H9 (cell line): Measurements from ENCODE around the gene ATG9B. TPM values are rescaled to one million over a fixed set of nuclear protein-coding genes. Genes with fewer than 3 reads are reported as not detected.

Experiments used
- DNase-seq: peaks from one replicate; pipeline ENCODE4 v3.0.0-alpha.2; 2017
- H2AFZ ChIP-seq: one replicate; pipeline ENCODE4 v1.6.1; 2013; ENCODE audit warnings: mild to moderate bottlenecking, low read length, control low read depth, moderate library complexity
- H2AK5ac ChIP-seq: 2 replicates; pipeline ENCODE4 v1.6.1; 2013; ENCODE audit warnings: low read length, control low read depth, mixed read lengths; ENCODE audit not compliant: insufficient read length
- H2BK120ac ChIP-seq: one replicate; pipeline ENCODE4 v1.6.1; 2013; ENCODE audit warnings: low read depth, mild to moderate bottlenecking, low read length, control low read depth, inconsistent platforms; ENCODE audit not compliant: poor library complexity, severe bottlenecking
- H2BK12ac ChIP-seq: 2 replicates; pipeline ENCODE4 v1.6.1; 2013; ENCODE audit warnings: low read length, control low read depth, mixed read lengths, low read depth; ENCODE audit not compliant: insufficient read length
- H2BK15ac ChIP-seq: 2 replicates; pipeline ENCODE4 v1.6.1; 2013; ENCODE audit warnings: low read depth, low read length, control low read depth
- H2BK20ac ChIP-seq: one replicate; pipeline ENCODE4 v1.6.1; 2013; ENCODE audit warnings: low read depth, mild to moderate bottlenecking, low read length, control low read depth, inconsistent platforms; ENCODE audit not compliant: poor library complexity, severe bottlenecking
- H2BK5ac ChIP-seq: 2 replicates; pipeline ENCODE4 v1.6.1; 2013; ENCODE audit warnings: low read length, control low read depth, mixed read lengths; ENCODE audit not compliant: insufficient read length
- H3K14ac ChIP-seq: 2 replicates; pipeline ENCODE4 v1.6.1; 2013; ENCODE audit warnings: low read length, control low read depth; ENCODE audit not compliant: insufficient read depth
- H3K18ac ChIP-seq: 2 replicates; pipeline ENCODE4 v1.6.1; 2013; ENCODE audit warnings: low read depth, mild to moderate bottlenecking, mixed read lengths, low read length, control low read depth; ENCODE audit not compliant: insufficient read length
- H3K23ac ChIP-seq: 2 replicates; pipeline ENCODE4 v1.6.1; 2013; ENCODE audit warnings: low read length, control low read depth, mixed read lengths, low read depth; ENCODE audit not compliant: insufficient read length
- H3K23me2 ChIP-seq: 2 replicates; pipeline ENCODE4 v1.6.1; 2013; ENCODE audit warnings: low read depth, mild to moderate bottlenecking, mixed read lengths, low read length, control low read depth; ENCODE audit not compliant: insufficient read length, poor library complexity, severe bottlenecking
- H3K27ac ChIP-seq: 2 replicates; pipeline ENCODE4 v1.5.1; 2013; ENCODE audit warnings: low read length, control low read depth, mixed read lengths, low read depth; ENCODE audit not compliant: insufficient read length
- H3K27me3 ChIP-seq: 2 replicates; pipeline ENCODE4 v1.6.1; 2013; ENCODE audit warnings: low read length, control low read depth, inconsistent platforms; ENCODE audit not compliant: insufficient read depth
- H3K4ac ChIP-seq: 2 replicates; pipeline ENCODE4 v1.6.1; 2013; ENCODE audit warnings: low read depth, mild to moderate bottlenecking, control low read depth, inconsistent platforms, low read length, moderate library complexity
- H3K4me1 ChIP-seq: 2 replicates; pipeline ENCODE4 v1.6.1; 2013; ENCODE audit warnings: low read length, control low read depth, inconsistent platforms; ENCODE audit not compliant: insufficient read depth
- H3K4me2 ChIP-seq: 2 replicates; pipeline ENCODE4 v1.6.1; 2013; ENCODE audit warnings: low read length, control low read depth, mixed read lengths; ENCODE audit not compliant: insufficient read length, insufficient read depth
- H3K56ac ChIP-seq: 2 replicates; pipeline ENCODE4 v1.6.1; 2013; ENCODE audit warnings: low read depth, mild to moderate bottlenecking, mixed read lengths, low read length, control low read depth; ENCODE audit not compliant: insufficient read length
- H3K79me1 ChIP-seq: 2 replicates; pipeline ENCODE4 v1.6.1; 2013; ENCODE audit warnings: low read depth, mild to moderate bottlenecking, moderate library complexity, low read length, control low read depth, inconsistent platforms; ENCODE audit not compliant: insufficient read depth, poor library complexity, severe bottlenecking
- H3K79me2 ChIP-seq: 2 replicates; pipeline ENCODE4 v1.6.1; 2013; ENCODE audit warnings: low read length, control low read depth, inconsistent platforms; ENCODE audit not compliant: insufficient read depth
- H3K9ac ChIP-seq: 2 replicates; pipeline ENCODE4 v1.6.1; 2013; ENCODE audit warnings: low read length, control low read depth, mixed read lengths; ENCODE audit not compliant: insufficient read length; ENCODE audit errors: extremely low read depth
- H3K9me3 ChIP-seq: one replicate; pipeline ENCODE4 v1.6.1; 2013; ENCODE audit warnings: low read depth, low read length, inconsistent platforms; ENCODE audit not compliant: control insufficient read depth
- H3T11ph ChIP-seq: one replicate; pipeline ENCODE4 v1.6.1; 2013; ENCODE audit warnings: mild to moderate bottlenecking, low read length, control low read depth, inconsistent platforms
- H4K20me1 ChIP-seq: one replicate; pipeline ENCODE4 v1.6.1; 2013; ENCODE audit not compliant: control insufficient read depth, insufficient read length, insufficient read depth
- H4K5ac ChIP-seq: 2 replicates; pipeline ENCODE4 v1.6.1; 2013; ENCODE audit warnings: low read depth, mild to moderate bottlenecking, mixed read lengths, low read length, control low read depth; ENCODE audit not compliant: insufficient read length
- H4K8ac ChIP-seq: replicated peaks from 2 replicates; pipeline ENCODE4 v1.6.1; 2013; ENCODE audit warnings: low read length, control low read depth, mixed read lengths, low read depth; ENCODE audit not compliant: insufficient read length
- H4K91ac ChIP-seq: 2 replicates; pipeline ENCODE4 v1.6.1; 2013; ENCODE audit warnings: low read depth, mild to moderate bottlenecking, moderate library complexity, mixed read lengths, low read length, control low read depth; ENCODE audit not compliant: insufficient read length
- H3K27ac Mint-ChIP-seq, 3 experiments: 2 replicates in 2 of 3; 3 replicates in 1 of 3; pipeline ENCODE4 v1.8.0; 2020 to 2021; ENCODE audit warnings: mixed read lengths in 3 of 3, mild to moderate bottlenecking in 1 of 3, moderate library complexity in 1 of 3
- H3K27me3 Mint-ChIP-seq: 2 replicates; pipeline ENCODE4 v1.8.0; 2021; ENCODE audit warnings: low read depth, mild to moderate bottlenecking, moderate library complexity, mixed read lengths
- H3K36me3 Mint-ChIP-seq, 3 experiments: 2 replicates in 2 of 3; 3 replicates in 1 of 3; pipeline ENCODE4 v1.8.0; 2020 to 2021; ENCODE audit warnings: low read depth in 3 of 3, mixed read lengths in 3 of 3; ENCODE audit not compliant: insufficient read depth in 1 of 3
- H3K4me1 Mint-ChIP-seq, 2 experiments: 2 replicates each; pipeline ENCODE4 v1.8.0; 2020; ENCODE audit warnings: mixed read lengths in 2 of 2
- H3K4me3 Mint-ChIP-seq, 2 experiments: 2 replicates in 1 of 2; 3 replicates in 1 of 2; pipeline ENCODE4 v1.8.0; 2020 to 2021; ENCODE audit warnings: mild to moderate bottlenecking in 2 of 2, mixed read lengths in 2 of 2, moderate library complexity in 1 of 2
- H3K9me3 Mint-ChIP-seq, 2 experiments: 2 replicates in 1 of 2; 3 replicates in 1 of 2; pipeline ENCODE4 v1.8.0; 2020; ENCODE audit warnings: mild to moderate bottlenecking in 2 of 2, mixed read lengths in 2 of 2, moderate library complexity in 1 of 2
- WGBS: extraction: QIAGEN DNeasy Blood & Tissue Kit; methylation state at CpG from one replicate; pipeline ENCODE4 v1.1.7; 2013; ENCODE audit warnings: missing lambda C conversion rate, low lambda C conversion rate, mixed read lengths; ENCODE audit not compliant: insufficient read length; ENCODE audit errors: extremely low coverage; 5-methylcytosine and 5-hydroxymethylcytosine counted together
- total RNA-seq: library from RNA; stranded (reverse); gene quantifications from 2 replicates; pipeline ENCODE4 v1.2.1, GENCODE V29; 2021
- TF ChIP-seq, protein P1 (sequence below): fragments of 200-600 bp; sonication (generic); conservative IDR thresholded peaks from 3 replicates; pipeline ENCODE4 v1.8.0; 2021; ENCODE audit warnings: antibody characterized with exemption, mild to moderate bottlenecking

Gene ATG9B
- total RNA-seq, 1 experiment from 2014 or later: 1.5 TPM

DNA sequence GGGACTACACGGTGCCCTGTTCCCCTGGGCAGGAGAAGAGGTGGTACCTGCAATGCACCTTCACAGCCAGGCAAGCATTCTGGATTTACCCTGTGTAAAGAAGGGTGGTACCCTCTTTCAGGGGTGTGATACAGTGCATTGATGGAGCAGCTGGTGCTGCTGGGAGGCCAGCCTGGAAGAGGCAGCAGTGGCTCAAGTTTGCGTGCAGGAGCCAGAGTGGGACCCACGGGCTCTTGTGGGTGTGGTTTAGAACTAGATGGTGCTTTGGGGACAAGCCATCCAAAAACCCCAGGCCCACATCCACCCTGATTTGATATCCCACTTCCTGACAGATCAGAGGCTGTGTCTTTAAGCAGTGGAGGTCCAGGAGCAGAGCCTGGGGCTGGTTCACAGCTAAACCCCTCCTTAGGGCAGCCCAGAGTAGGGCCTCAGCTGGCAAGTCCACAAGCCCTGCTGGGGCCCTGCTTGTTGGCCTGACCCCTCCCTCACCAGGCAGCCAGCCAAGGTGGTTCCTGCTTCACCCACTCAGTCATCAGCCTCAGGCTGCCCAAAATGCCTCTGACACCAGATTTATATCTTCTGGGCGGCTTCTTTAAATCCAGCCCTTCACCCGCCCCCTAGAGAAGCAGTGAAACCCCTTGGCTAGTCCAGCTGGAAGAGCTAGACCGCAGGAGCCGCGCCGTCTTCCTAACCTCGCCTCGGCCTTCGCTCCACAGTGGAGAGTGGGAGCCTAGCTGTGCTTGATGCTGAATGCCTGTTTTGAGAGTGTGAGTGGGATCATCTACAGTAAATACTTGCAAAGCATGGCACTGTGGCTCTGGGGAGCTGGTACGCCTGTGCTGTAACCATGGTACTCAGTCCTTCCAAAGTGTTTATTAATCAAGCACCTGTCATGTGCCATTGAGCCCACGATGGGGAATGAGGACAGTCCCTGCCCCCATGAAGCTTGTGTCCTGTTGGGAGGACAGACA lies 22.6 kb upstream of the ATG9B start:
- no peak overlapping the region for H2BK120ac ChIP-seq
- H3K27me3 Mint-ChIP-seq: peaks cover 43% of the 10 kb centered on the region
- no peak for DNase-seq
- H3K9ac ChIP-seq: no peak overlapping the region
- H2AK5ac ChIP-seq: no peak overlapping the region
- no peak overlapping the region; a peak in 1 of 5 replicates for H3K4me3 Mint-ChIP-seq
- H3K9me3 ChIP-seq: no peaks in the 10 kb centered on the region
- H3K36me3 Mint-ChIP-seq: no peaks in the 10 kb centered on the region; a peak in 1 of 7 replicates
- no peak overlapping the region for H4K8ac ChIP-seq
- H3K18ac ChIP-seq: no peak overlapping the region
- H4K20me1 ChIP-seq: no peaks in the 10 kb centered on the region
- no peak overlapping the region for H3K4me2 ChIP-seq
- no peak overlapping the region for H3T11ph ChIP-seq
- H4K5ac ChIP-seq: no peak overlapping the region
- H2BK12ac ChIP-seq: no peak overlapping the region
- no peak overlapping the region for H2BK15ac ChIP-seq
- H3K27ac ChIP-seq: no peak overlapping the region
- H3K23ac ChIP-seq: no peak overlapping the region
- no peak overlapping the region for H2BK20ac ChIP-seq
- H2BK5ac ChIP-seq: no peak overlapping the region
- H3K79me2 ChIP-seq: no peaks in the 10 kb centered on the region
- peaks cover 6% of the 10 kb centered on the region; the same call in 1 of the 2 replicates for H3K27me3 ChIP-seq
- no peaks in the 10 kb centered on the region for H3K4me1 Mint-ChIP-seq
- WGBS: no CpG with 5 or more reads among the region's 14 CpGs
- H3K14ac ChIP-seq: no peak overlapping the region
- no peaks in the 10 kb centered on the region; a peak in 1 of 5 replicates for H3K9me3 Mint-ChIP-seq
- no peak overlapping the region for H2AFZ ChIP-seq
- H4K91ac ChIP-seq: no peak overlapping the region
- H3K4me1 ChIP-seq: no peaks in the 10 kb centered on the region
- no peaks in the 10 kb centered on the region for H3K23me2 ChIP-seq
- H3K27ac Mint-ChIP-seq: no peak overlapping the region
- no peak overlapping the region for H3K56ac ChIP-seq
- no peak overlapping the region for H3K4ac ChIP-seq
- TF ChIP-seq, protein P1, sequence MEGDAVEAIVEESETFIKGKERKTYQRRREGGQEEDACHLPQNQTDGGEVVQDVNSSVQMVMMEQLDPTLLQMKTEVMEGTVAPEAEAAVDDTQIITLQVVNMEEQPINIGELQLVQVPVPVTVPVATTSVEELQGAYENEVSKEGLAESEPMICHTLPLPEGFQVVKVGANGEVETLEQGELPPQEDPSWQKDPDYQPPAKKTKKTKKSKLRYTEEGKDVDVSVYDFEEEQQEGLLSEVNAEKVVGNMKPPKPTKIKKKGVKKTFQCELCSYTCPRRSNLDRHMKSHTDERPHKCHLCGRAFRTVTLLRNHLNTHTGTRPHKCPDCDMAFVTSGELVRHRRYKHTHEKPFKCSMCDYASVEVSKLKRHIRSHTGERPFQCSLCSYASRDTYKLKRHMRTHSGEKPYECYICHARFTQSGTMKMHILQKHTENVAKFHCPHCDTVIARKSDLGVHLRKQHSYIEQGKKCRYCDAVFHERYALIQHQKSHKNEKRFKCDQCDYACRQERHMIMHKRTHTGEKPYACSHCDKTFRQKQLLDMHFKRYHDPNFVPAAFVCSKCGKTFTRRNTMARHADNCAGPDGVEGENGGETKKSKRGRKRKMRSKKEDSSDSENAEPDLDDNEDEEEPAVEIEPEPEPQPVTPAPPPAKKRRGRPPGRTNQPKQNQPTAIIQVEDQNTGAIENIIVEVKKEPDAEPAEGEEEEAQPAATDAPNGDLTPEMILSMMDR: no peak
- H3K79me1 ChIP-seq: no peaks in the 10 kb centered on the region
